ENCODE results near the gene DLST.
A peak's percentile ranks its signal among the peaks of the same experiment; 100 is the strongest.

Gene DLST

DNA sequence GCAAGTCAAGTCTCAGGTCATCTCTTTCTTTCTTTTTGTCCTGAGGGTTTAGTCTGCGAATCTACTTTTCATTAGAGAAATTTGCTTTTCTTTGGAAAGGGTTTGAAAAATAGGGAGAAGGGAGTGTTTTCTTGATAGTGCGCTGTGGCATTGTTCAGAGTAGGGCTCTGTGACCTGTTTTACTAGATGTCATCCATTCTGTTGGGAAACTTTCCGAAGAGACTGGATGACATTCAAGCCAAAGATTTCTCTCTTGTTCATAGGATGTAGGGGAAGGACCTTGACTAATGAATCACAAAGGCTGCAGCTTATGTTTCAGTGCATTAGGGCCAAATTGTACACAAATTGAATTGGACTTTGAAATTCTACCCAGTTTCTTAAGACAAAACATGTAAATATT, 14.7 kb downstream of the DLST start:
- no peak for DNase-seq (ENCODE audit: low read depth in 2 of 2)

DNA sequence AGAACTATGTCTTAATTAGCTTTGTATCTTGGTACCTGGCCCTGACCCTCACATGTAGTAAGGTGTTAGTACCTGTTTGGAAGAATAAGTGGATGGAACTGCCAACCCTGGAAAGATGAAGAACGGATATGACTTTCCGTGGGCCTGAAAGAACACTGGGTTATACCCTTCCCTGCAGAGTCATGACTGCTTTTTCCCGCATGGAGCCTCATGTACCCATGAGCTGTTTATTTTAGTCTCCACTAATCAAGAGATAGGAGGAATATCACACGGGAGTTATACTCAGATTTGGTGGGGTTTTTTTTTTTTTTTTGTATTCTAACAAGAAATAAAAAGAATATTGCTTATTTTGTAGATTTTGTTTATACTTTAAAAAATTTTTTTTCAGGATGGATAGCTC, 15.9 kb downstream of the DLST start:
- DNase-seq (ENCODE audit: low read depth in 2 of 2) = no peak

DNA sequence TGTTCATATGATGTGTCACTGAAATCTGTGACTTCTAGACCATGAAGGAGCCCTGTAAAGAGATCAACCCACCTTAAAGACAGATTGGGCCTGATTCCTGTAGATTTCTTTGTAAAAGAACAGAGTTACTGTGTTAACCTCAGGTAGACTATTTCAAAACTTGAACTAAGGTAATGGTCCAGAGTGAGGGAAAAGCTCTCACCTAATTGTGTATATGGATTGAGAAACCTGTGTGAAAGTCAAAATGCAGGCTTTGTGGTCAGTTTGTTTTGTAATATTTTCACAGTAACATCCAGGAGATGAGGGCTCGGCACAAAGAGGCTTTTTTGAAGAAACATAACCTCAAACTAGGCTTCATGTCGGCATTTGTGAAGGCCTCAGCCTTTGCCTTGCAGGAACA, 16.4 kb downstream of the DLST start:
- DNase-seq (ENCODE audit: low read depth in 2 of 2) = no peak

DNA sequence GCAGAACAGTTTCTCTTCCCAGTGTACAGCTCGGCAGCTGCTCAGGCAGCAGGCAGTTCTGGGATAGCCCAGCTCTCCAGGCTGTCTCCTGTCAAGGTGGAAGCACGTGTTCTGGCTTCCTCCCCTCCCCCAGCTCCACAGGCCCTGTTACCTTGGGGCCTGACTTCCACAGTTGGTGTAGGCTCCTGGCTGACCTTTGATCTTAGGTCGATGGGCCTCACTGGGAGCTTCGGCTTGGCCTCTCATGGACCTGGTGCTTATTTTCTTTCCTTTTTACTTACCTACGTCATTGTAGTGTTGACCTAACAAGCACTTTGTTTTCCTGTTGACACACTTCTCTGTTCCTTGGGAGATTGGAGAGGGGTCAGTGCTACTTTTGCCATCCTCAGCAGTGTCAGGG, 17.0 kb downstream of the DLST start:
- no peak for DNase-seq (ENCODE audit: low read depth in 2 of 2)

DNA sequence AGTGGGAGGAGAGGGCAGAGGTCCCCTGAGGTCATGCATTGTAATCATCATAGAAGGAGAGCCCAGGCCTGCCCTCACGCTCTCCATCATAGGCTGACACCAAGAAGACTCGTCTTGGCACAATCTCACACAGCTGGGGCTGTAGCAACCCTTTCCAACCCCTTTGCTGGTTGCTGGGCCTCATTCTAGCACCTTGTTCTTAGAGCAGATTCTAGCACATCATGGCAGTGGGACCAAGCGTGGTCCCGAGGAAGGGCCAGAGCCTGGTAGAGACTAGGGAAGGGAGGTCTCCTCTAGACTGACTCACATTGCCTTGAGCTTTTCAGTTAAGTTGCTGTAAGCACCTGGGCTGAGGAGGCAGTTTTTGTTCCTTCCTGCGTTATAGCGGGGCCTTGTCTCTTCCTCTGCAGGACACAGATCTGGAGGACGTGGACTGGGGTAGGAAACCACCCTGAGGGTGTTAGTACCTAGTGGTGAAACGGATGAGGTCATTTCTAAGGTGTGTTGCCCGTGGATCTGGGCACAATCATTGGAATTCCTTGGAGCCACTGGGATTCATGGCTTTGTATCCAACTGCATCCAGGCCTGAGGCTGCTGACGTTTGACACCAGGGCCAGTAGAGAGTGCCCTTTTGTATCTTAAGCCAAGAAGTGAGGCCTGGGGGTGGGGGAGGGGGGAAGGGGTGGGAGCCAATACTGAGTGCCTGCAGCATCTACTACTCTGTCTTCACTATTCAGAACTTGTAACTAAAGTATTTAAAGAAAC, 21.4 kb downstream of the DLST start:
- no peak for DNase-seq (ENCODE audit: low read depth in 2 of 2)

DNA sequence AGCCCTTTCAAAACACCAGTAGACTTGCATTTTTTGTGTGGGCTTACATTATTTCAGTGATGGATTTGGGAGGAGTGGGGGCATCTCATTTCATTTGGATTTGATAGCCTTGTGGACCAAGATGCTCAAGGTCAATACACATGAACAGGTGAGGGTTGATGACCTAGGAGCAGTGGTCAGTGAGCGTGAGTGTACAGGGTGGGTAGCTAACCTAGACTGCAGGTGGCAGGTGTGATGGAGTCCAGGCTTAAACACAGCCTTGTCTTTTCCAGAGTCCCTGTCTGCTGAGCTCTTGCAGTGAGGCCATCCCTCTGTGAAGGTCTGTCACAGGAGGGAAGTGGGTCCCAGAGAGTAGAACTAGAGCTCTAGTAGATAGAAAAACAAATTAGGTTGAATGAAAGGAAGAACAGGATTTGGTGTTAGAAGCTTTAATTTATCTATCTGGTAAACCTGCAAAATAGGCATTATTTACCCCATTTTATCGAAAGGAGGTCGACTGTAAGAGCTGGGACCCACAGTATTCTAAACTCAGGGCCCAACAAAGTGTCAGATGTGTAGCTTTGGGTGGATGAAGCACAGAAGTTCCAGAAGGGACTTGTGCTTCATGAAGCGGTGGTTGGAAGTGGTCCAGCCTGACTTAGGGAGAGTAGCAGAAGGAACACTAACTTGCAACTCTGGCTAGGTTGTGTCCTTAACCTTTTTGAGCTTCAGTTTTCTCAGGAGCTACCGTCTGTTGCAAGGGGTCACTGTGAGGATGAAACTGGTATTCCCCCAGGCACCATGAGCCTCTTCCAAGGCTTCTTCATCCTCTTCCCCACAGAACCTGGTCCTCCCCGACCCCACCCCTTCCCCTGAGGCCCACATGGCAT, 23.2 kb downstream of the DLST start:
- DNase-seq (ENCODE audit: low read depth in 2 of 2) = no peak

DNA sequence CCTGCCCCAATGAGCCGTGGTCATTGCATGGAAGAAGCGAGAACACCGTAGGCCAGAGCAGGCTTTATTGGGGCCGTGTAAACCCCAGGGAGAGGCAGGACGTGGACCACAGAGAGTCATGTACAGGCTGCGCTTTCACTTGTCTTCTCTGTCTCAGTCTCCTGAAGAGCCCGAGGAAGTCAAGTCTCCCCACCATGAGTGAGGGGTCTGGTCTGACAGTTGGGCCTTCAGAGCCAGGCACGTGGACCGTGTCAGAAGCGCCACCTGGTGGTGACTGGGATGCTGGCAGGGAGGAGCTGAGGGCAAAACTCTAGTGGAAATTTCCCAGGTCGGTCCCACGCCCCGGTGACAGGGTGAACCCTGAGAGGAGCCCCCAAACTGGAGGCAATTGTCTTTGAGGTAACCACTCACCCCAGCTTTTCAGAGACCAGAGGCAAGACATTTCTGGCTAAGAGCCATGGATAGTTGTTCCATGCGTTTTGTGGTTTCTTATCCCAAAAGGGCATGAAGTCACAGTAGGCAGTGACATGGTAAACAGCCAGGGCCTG, 24.0 kb downstream of the DLST start:
- peak; percentile 78 to 80 for DNase-seq (ENCODE audit: low read depth in 2 of 2)

DNA sequence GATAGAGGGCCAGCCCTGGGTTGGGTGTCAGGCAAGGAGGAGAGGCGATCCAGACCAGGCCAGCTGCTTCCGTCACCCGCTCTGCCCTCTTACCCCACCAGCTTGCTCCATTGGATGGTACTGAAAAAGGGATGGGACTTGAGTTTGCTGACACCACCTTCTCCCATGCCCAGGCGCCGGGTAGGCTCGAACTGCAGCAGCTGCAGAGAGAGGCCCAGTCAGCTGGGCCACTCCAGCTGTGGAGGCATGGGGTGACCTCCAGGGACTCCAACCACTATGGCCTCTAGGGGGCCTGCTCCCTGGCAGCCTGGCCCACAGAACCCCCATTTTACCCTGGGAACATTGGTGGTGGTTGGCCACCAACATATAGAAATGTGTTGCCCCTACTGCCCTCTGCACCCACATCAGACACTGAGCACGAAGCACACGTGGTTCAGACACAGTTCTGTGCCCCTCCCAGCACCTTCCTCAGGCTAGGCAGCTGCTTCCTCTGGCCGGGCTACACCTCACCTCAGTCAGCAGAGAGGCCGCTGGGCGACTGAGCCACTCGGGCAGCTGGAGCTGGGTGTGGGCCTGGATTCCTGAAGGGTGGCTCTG, 25.3 kb downstream of the DLST start:
- DNase-seq (ENCODE audit: low read depth in 2 of 2) = no peak

DNA sequence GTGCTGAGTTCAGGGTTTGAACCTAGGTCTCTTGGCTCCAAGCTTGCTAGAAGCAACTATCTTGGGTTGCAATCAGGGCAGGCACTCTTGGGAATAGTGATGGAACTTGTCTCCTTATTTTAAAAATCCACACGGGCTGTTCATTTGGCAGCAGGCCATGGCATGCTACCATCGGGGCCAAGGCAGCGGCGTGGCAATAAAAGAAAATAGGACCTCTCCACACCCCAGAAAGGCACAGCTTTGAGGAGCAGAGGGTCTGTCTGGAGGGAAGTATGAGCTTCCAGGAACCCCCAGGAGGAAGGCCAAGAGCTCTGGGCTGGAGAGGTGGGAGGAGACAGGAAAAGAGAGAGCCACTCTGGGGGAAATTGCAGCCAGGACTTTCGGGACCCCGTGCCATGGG, 26.0 kb downstream of the DLST start:
- DNase-seq (ENCODE audit: low read depth in 2 of 2) = no peak

DNA sequence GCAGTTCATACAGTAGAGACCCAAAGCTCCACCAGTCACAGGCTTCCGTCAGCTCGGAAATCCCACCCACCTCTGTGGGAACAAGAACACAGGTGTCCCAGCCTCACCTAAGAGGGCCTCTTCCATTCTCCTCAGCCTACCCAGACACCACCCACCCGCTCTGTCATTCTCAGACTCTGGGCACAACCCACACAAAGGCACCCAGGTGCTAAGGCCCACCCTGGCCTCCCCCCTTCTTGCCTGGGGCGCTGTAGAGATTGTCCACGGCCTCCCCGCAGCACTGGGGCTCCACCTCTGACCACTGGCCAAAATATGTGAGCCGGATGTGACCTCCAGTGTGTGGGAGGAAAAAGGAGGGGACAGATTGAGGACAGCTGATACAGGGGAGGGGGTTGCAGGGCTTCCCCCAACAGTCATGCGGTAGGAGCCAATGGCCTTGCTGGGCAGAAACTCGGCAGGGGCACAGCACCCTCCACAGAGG, 27.2 kb downstream of the DLST start:
- no peak for DNase-seq (ENCODE audit: low read depth in 2 of 2)

DNA sequence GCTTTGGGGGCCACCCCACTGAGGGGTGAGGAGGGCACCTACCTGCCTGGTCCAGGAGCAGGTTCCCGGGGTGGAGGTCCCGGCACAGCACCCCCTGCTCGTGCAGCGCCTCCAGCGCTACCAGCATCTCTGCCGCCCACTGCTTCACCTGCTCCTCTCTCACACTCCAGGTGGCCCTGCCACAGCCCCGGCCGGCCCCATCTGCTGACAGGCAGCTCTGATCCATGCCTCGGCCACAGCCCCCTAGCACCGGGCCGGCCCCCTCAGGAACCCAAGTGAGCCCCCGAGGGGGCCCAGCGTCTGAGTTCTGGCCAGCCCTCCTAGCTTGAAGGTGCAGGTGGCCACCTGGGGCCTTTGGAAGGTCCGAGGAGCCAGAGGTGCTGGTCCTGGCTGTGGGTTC, 27.8 kb downstream of the DLST start:
- no peak for DNase-seq (ENCODE audit: low read depth in 2 of 2)

DNA sequence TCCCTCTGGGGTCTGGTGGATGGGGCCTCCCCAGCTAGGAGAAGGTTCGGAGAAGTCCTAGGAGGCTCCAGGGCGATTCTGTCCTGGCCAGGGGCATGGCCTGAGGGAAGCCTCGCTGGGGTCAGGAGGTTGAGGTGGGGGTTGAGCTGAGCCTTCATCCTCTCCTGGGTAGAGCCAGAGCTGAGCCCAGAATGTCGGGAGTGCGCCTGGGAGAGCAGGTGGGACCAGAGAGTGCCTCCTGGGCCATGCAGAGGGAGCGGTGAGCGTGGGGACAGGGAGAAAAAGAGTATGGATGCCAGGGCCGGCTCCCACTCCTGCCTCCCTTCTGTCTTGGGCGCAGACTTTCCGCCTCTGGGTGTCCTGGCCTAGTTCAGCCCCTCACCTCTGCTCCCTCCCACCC, 28.2 kb downstream of the DLST start:
- DNase-seq (ENCODE audit: low read depth in 2 of 2) = no peak

DNA sequence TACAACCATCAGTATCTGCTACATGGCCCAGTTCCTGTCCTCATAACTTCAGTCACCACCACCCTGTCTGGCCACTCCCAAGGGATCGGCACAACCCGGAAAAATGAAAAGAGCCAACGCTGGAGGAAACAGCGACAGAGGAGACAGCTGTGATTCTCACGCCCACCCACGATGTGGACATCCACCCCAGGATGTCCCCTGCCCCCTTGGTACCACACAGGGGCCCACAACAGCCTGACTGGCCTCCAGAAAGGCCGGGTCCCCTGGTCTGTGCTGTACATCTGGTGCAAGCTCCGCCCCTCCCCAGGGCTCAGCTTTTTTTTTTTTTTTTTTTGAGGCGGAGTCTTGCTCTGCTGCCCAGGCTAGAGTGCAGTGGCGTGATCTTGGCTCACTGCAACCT, 28.8 kb downstream of the DLST start:
- no peak for DNase-seq (ENCODE audit: low read depth in 2 of 2)

DNA sequence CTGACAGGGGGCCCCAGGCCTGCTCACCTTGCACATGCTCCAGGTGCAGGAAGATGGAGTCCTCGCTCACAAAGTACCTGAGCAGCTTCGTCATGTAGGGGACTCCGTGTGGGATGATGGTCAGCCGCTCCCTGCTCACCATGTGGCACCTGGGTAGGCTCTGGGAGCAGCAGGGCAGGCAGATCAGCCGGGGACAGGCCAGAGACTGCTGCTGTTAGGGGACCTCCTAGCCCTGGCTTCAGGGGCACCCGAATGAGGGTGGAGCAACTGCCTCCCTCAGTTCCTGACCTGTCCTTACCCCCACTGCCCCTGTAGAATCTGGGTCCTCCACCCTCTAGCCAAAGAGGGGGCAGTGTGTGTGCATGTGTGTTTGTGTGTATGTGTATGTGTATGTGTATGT, 29.5 kb downstream of the DLST start:
- DNase-seq (ENCODE audit: low read depth in 2 of 2) = no peak

DNA sequence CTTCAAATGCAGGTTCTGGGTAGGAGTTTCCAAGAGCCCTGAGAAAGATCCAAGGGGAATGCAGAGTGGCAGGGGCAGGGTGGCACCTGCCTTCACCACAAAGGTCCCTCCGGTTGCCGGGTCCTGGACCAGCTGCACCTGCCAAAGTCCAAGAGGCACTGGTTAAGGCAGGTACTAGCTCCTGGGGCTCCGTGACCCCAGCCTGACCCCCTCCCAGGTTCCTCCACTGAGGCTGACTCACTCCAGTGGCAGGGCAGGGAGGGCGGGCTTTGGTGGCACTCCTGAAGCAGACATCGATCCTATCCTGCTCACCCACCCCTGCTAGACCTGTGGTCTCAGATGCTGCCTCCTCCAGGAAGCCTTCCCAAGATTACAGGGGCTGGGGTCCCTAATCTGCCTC, 30.0 kb downstream of the DLST start:
- DNase-seq (ENCODE audit: low read depth in 2 of 2) = no peak

DNA sequence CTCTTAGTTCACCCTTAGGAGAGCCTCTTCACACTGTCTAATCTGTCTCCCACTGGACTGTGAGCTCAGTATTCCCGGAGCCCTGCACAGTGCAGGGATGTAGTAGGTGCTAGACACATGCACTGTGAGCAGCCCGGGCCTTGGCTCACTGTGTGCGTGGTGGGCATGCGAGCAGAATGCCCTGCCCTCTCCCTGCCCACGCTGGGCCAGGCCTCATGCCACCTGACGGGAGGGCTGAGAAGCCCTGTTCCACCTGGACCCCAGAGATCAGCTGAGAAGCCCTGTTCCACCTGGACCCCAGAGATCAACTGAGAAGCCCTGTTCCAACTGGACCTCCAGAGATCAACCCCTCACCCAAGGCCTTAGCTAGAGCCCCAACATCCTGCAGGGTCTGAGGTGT, 30.4 kb downstream of the DLST start:
- DNase-seq (ENCODE audit: low read depth in 2 of 2) = no peak

DNA sequence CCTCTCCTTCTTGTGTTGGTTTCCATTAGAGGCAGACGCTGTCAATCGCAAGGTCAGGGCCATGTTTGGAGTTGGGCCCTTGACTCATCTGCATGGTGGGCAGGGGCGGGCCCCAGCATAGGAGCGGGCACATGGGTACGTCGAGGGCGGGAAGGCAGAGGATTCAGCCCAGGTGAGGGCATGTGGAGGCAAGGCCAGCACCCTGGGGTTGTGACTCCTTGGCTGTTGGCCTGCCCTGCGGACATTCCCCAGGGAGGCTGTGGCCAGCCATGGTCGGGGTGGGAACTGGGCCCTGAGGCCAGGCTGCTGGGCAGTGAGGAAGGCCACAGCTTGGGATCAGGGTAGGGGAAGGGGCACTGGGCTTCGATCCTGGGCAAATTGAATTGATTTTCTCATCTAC, 31.1 kb downstream of the DLST start:
- DNase-seq (ENCODE audit: low read depth in 2 of 2) = no peak

DNA sequence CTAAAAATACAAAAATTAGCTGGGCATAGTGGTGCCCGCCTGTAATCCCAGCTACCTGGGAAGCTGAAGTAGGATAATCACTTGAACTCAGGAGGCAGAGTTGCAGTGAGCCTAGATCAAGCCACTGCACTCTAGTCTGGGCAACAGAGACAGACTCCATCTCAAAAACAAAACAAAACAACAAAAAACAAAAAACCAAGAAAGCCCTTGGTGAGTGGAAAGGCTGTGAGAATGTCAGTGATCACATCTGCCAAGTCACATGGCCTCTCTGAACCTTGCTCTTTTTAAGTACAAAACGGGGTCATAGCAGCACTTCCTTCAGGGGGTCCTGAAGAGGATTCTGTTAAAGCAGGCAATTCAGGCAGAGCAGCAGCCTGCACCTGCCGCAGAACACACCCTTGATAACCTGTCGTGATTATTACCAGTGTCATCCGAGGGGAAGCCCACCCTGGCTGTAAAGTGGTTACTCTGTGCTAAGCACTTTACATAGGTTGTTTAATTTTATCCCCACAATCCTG, 31.7 kb downstream of the DLST start:
- DNase-seq (ENCODE audit: low read depth in 2 of 2) = no peak

DNA sequence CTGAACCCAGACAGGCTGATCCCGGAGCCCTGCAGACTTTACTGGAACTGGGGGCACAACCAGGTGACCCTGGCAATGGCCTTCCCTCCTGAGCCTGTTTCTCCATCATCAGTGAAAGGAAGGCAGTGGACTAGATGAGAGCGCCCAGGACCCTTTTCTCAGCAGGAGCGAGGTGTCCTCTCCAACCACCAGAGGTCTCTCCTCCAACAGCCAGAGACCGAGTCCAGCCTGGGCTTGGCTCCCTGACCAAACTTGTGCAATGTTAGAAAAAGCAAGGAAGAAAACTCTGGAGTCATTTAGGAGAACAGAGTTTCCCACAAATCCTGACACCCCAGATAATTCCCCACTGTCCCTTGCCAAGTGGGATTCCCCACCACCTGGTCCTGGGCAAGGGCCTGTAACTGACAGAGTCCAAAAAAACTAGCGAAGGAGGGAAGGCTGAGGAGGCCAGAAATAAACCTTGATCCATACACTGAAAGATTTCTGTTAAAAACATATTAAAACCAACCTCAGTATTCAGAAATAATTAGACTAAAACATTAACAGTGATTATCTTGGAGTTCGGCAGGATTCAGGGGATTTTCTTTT, 32.4 kb downstream of the DLST start:
- no peak for DNase-seq (ENCODE audit: low read depth in 2 of 2)

DNA sequence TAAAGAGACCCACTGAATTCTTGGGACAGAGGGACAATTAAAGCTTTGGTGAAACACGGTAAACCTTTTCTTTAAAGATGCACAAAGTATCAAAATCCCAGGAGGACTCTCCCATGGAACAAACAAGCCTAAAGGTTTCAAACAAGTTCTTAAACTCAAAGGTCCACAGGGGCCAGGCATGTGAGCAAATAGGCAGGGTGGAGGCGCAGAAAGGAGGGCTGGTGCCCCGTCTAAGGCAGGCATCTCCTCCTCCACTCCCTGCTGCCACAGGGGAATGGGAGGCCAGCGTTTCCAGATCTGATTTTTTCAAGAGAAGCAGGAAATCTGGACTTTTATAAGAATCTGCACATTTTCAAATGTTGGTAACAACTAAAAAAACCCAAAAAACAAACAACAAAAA, 33.7 kb downstream of the DLST start:
- DNase-seq (ENCODE audit: low read depth in 2 of 2) = no peak

DNA sequence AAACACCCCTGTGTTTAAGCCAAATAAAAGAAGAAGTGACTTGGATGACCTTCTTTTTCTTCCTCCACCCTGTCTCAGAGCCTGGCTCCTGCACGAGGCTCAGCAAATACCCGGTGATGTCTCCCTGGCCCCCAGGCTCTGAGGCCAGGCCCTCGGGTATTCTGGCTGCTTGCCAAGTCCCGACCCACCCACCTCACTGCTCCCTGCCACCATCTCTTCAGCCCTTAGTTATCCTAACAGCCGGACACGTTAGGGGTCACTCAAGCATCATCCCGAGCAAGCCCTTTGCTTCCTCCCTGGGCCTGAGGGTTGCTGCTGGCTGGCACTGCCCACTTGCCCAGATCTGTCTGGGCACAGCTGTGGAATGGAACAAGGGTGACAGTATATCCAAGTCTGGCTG, 34.1 kb downstream of the DLST start:
- DNase-seq (ENCODE audit: low read depth in 2 of 2) = no peak

DNA sequence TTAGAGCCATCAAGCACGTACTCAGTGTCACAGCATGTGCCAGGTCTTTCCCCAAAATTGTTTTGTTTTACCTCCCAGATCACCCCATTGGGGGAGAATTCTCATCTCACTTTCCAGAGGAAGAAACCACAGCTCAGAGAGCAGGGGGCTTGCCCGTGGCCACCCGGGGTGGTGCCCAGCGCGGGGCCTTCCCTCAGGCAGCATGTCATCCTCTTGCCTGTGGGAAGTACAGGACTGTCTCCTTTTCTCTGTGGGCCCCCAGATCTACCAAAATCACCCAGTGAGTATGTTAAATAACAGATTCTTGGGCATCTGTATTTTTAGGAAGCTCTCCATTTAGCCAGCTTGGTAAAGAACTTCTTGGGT, 35.4 kb downstream of the DLST start:
- no peak for DNase-seq (ENCODE audit: low read depth in 2 of 2)

Data from stimulated activated CD4-positive, alpha-beta T cell treated with anti-CD3 and anti-CD28 coated beads, Interleukin-1b, Interleukin-23, amount 100 ng/mL, for 4 hours (primary cell).